Endothelial cell of umbilical vein (primary cell): ENCODE measurements around the gene LANCL2. TPM values are rescaled to one million over a fixed set of nuclear protein-coding genes. Genes with fewer than 3 reads are reported as not detected.

ENCODE experiments used
- BruUV-seq: library from RNA; stranded (reverse); fragments of 400-500 nt; replicated peaks from 2 replicates; lab custom pipeline; 2021; lab: Mats Ljungman, UMichigan
- CTCF ChIA-PET: fragments of 300-600, 350-600 bp; sonication (Branson Sonifier 250); formaldehyde crosslinking; loops from one replicate; lab custom pipeline; 2021; ENCODE audit warnings: antibody characterized with exemption, inconsistent platforms; lab: Charles Lee
- POLR2A ChIA-PET: fragments of 300-600, 350-600 bp; sonication (Branson Sonifier 250); formaldehyde crosslinking; loops from one replicate; lab custom pipeline; 2021; ENCODE audit warnings: antibody characterized with exemption, inconsistent platforms; lab: Charles Lee
- DNase-seq: peaks from one replicate; pipeline ENCODE4 v3.0.0-alpha.2; 2011; ENCODE audit warnings: low read depth, low spot score
- FAIRE-seq: peaks from 2 replicates; lab custom pipeline; 2011; peaks lifted over from hg19 to GRCh38; lab: Jason Lieb, UNC
- H2AFZ ChIP-seq: 2 replicates; pipeline ENCODE4 v1.6.0; 2012; ENCODE audit warnings: low read depth, low read length, control low read depth, inconsistent platforms
- H3K27ac ChIP-seq: 2 replicates; pipeline ENCODE4 v1.5.1; 2011; ENCODE audit warnings: low read depth, mild to moderate bottlenecking, control low read depth, low read length, moderate library complexity; ENCODE audit not compliant: insufficient read depth
- H3K27me3 ChIP-seq, 2 experiments: 2 replicates each; pipeline versions ENCODE4 v1.6.0 to v1.6.1; 2011; ENCODE audit warnings: low read length in 2 of 2, mixed read lengths in 1 of 2; ENCODE audit not compliant: control insufficient read depth in 2 of 2, insufficient read depth in 2 of 2
- H3K36me3 ChIP-seq, 2 experiments: 2 replicates in 1 of 2; 3 replicates in 1 of 2; pipeline ENCODE4 v1.5.1; 2011; ENCODE audit warnings: low read length in 2 of 2, mild to moderate bottlenecking in 1 of 2, moderate library complexity in 1 of 2; ENCODE audit not compliant: control insufficient read depth in 2 of 2, insufficient read depth in 2 of 2; ENCODE audit errors: extremely low read depth in 1 of 2
- H3K4me1 ChIP-seq: 3 replicates; pipeline ENCODE4 v1.5.1; 2011; ENCODE audit warnings: mild to moderate bottlenecking, low read length; ENCODE audit not compliant: control insufficient read depth, insufficient read depth; ENCODE audit errors: extremely low read depth
- H3K4me2 ChIP-seq: 2 replicates; pipeline ENCODE4 v1.6.1; 2011; ENCODE audit warnings: low read length, control low read depth, mixed read lengths; ENCODE audit not compliant: insufficient read depth
- H3K4me3 ChIP-seq, 3 experiments: fragments of 200-600 bp in 1 of 3; sonication (generic), shearing (Covaris generic) in 1 of 3; replicated peaks in 1 of 3; 2 replicates each; pipeline ENCODE4 v1.5.1; 2011 to 2016; ENCODE audit warnings: control low read depth in 3 of 3, low read length in 3 of 3, mild to moderate bottlenecking in 2 of 3, inconsistent platforms in 1 of 3, low read depth in 1 of 3, moderate library complexity in 1 of 3; ENCODE audit not compliant: insufficient read depth in 1 of 3
- H3K79me2 ChIP-seq: 2 replicates; pipeline ENCODE4 v1.6.0; 2012; ENCODE audit warnings: low read length, inconsistent platforms; ENCODE audit not compliant: control insufficient read depth, insufficient read depth
- H3K9ac ChIP-seq: replicated peaks from 2 replicates; pipeline ENCODE3; 2011; ENCODE audit warnings: low read length, control low read depth; ENCODE audit not compliant: insufficient read depth; ENCODE audit errors: extremely low read depth
- H3K9me1 ChIP-seq: replicated peaks from 3 replicates; pipeline ENCODE4 v1.6.0; 2011; ENCODE audit warnings: mild to moderate bottlenecking, low read length; ENCODE audit not compliant: control insufficient read depth, insufficient read depth; ENCODE audit errors: extremely low read depth
- H3K9me3 ChIP-seq: replicated peaks from 2 replicates; pipeline ENCODE4 v1.5.1; 2012; ENCODE audit warnings: low read length, inconsistent platforms; ENCODE audit not compliant: control insufficient read depth, insufficient read depth
- H4K20me1 ChIP-seq: replicated peaks from 2 replicates; pipeline ENCODE3; 2011; ENCODE audit warnings: mild to moderate bottlenecking, low read length; ENCODE audit not compliant: control insufficient read depth, insufficient read depth; ENCODE audit errors: extremely low read depth
- CTCF ChIP-seq, 2 donors: IDR thresholded peaks; 1 replicate in 1 of 2; 2 replicates in 1 of 2; pipeline ENCODE4 v1.5.1; 2011; ENCODE audit warnings: low read length in 2 of 2, mild to moderate bottlenecking in 2 of 2, moderate library complexity in 2 of 2, control low read depth in 1 of 2, inconsistent platforms in 1 of 2, low read depth in 1 of 2; ENCODE audit not compliant: insufficient read depth in 1 of 2; ENCODE audit errors: extremely low read depth in 1 of 2
- EZH2 ChIP-seq: IDR thresholded peaks from 2 replicates; pipeline ENCODE4 v1.6.1; 2012; ENCODE audit warnings: borderline replicate concordance, low read depth, mild to moderate bottlenecking, moderate library complexity, low read length, inconsistent platforms; ENCODE audit not compliant: severe bottlenecking
- FOS ChIP-seq: IDR thresholded peaks from 2 replicates; pipeline ENCODE4 v1.6.1; 2011; ENCODE audit warnings: mild to moderate bottlenecking, low read length, moderate library complexity, borderline replicate concordance; ENCODE audit not compliant: insufficient read depth
- GATA2 ChIP-seq: IDR thresholded peaks from 2 replicates; pipeline ENCODE4 v1.7.0; 2011; ENCODE audit warnings: low read depth, mild to moderate bottlenecking, moderate library complexity, mixed read lengths, low read length; ENCODE audit not compliant: insufficient read length, insufficient read depth
- JUN ChIP-seq: IDR thresholded peaks from 2 replicates; pipeline ENCODE4 v1.6.1; 2011; ENCODE audit warnings: borderline replicate concordance, low read depth; ENCODE audit not compliant: insufficient read length, insufficient read depth
- MAX ChIP-seq: IDR thresholded peaks from 2 replicates; pipeline ENCODE4 v1.6.1; 2011; ENCODE audit not compliant: insufficient read depth, insufficient read length
- MYC ChIP-seq: IDR thresholded peaks from one replicate; pipeline ENCODE4 v1.6.1; 2011; ENCODE audit warnings: mild to moderate bottlenecking, low read depth, low read length
- POLR2A ChIP-seq: IDR thresholded peaks from 2 replicates; pipeline ENCODE4 v1.6.1; 2012; ENCODE audit warnings: low read depth, mild to moderate bottlenecking, control low read depth, low read length
- POLR2AphosphoS5 ChIP-seq: IDR thresholded peaks from 2 replicates; pipeline ENCODE4 v1.6.1; 2012; ENCODE audit warnings: low read depth, mild to moderate bottlenecking, control low read depth, low read length, moderate library complexity; ENCODE audit not compliant: insufficient read depth
- dilution Hi-C: fragments of 300-500 bp; cut with MboI; formaldehyde crosslinking; loops from one replicate; pipeline ENCODE4 v1.15.0; 2019; ENCODE audit warnings: low sequenced_read_pairs; ENCODE audit not compliant: extremely low pct_ligation_motif_present
- intact Hi-C: fragments of 100-400 bp; cut with micrococcal nuclease; formaldehyde crosslinking; loops from one replicate; pipeline ENCODE4 v1.10.0; 2022
- polyA plus RNA-seq, 4 experiments: library from polyadenylated mRNA; depleted of rRNA in 3 of 4; stranded (reverse) in 3 of 4; unstranded in 1 of 4; fragments of >200 nt; gene quantifications; 2 replicates each; pipeline versions ENCODE4 v1.2.1 to v1.2.3, GENCODE V29; 2011 to 2012; ENCODE audit warnings: missing spikeins in 1 of 4
- total RNA-seq: library from RNA; stranded (reverse); gene quantifications from 2 replicates; pipeline ENCODE4 v1.2.3, GENCODE V29; 2021

LANCL2 gene
- total and polyA plus RNA-seq, 2 donors (not counting 3 experiments of a cell fraction or from before 2014, with no cell fraction given) = 19.2 to 25.3 TPM

- Histone ChIP-seq H3K79me2 (peaks cover 27% of the 10 kb centered on the region), H3K4me1 (peaks cover 24% of the 10 kb centered on the region), H3K9me1 (no peaks in the 10 kb centered on the region), H4K20me1 (no peaks in the 10 kb centered on the region), H3K4me2 (peak overlapping the region; percentile 75), H3K4me3 (peak overlapping the region in 2 of 3 experiments; percentile 69 to 79), H3K9me3 (no peaks in the 10 kb centered on the region), H3K36me3 (no peaks in the 10 kb centered on the region), H2AFZ (no peak overlapping the region), H3K9ac (peak overlapping the region; percentile 85), H3K27ac (no peak overlapping the region), H3K27me3 (no peaks in the 10 kb centered on the region)
- POLR2A ChIA-PET = no interaction called here
- dilution Hi-C loops (no loop called here), intact Hi-C loops (loop anchor here (2.0 to 10.0 kb wide), 7 partner anchors 173 to 737 kb away; partner anchors contain the start of genes CCT6A, CHCHD2, PSPH and SEC61G)
- BruUV-seq = no TSS peak
- DNase-seq (no peak), FAIRE-seq (no peak)
- TF ChIP-seq POLR2AphosphoS5 (no peak), POLR2A (no peak), CTCF (IDR thresholded peaks at IDR 0.05; ENCODE audit: extremely low read depth in 1 of 2, insufficient read depth in 1 of 2, low read depth in 1 of 2, low read length in 2 of 2) (no peak), EZH2 (no peak), MAX (no peak), FOS (no peak), GATA2 (no peak), MYC (no peak), JUN (no peak)
- CTCF ChIA-PET = no interaction called here
Observed at GRCh38 chr7:55367283-55367840, 2.2 kb downstream of the LANCL2 start.
